H1 (cell line): Measurements from ENCODE around the gene ITPR3. TPM values are rescaled to one million over a fixed set of nuclear protein-coding genes. Genes with fewer than 3 reads are reported as not detected.

ENCODE experiments used
- CTCF ChIA-PET: fragments of 300-600 bp; sonication (Branson Sonifier 250); formaldehyde crosslinking; loops from one replicate; lab custom pipeline; 2021; ENCODE audit not compliant: partially characterized antibody; lab: Charles Lee
- POLR2A ChIA-PET: fragments of 300-600 bp; sonication (Branson Sonifier 250); formaldehyde crosslinking; loops from one replicate; lab custom pipeline; 2021; ENCODE audit warnings: inconsistent platforms; ENCODE audit not compliant: partially characterized antibody; lab: Charles Lee
- DNase-seq, 2 experiments: peaks; one replicate each; pipeline versions ENCODE4 v3.0.0 to v3.0.0-alpha.2; 2010 to 2022; ENCODE audit warnings: low spot score in 2 of 2, low read depth in 1 of 2, mixed read lengths in 1 of 2
- FAIRE-seq: peaks from 2 replicates; lab custom pipeline; 2011; peaks lifted over from hg19 to GRCh38; lab: Jason Lieb, UNC
- H2AFZ ChIP-seq: 2 replicates; pipeline ENCODE4 v1.8.1; 2012; ENCODE audit warnings: low read length, inconsistent platforms
- H2AK5ac ChIP-seq: 2 replicates; pipeline ENCODE4 v1.6.1; 2013; ENCODE audit warnings: low read depth, low read length
- H2BK120ac ChIP-seq: replicated peaks from 2 replicates; pipeline ENCODE3; 2013; ENCODE audit warnings: low read depth, low read length, inconsistent platforms
- H2BK12ac ChIP-seq: 2 replicates; pipeline ENCODE4 v1.6.1; 2013; ENCODE audit warnings: low read depth, low read length
- H2BK15ac ChIP-seq: 2 replicates; pipeline ENCODE4 v1.6.1; 2013; ENCODE audit warnings: low read length
- H2BK20ac ChIP-seq: 2 replicates; pipeline ENCODE4 v1.6.1; 2013; ENCODE audit warnings: low read length
- H2BK5ac ChIP-seq: 2 replicates; pipeline ENCODE4 v1.6.1; 2013; ENCODE audit warnings: low read depth, low read length
- H3K14ac ChIP-seq: 2 replicates; pipeline ENCODE4 v1.6.1; 2013; ENCODE audit warnings: inconsistent platforms; ENCODE audit not compliant: insufficient read length
- H3K18ac ChIP-seq: 2 replicates; pipeline ENCODE4 v1.6.1; 2013; ENCODE audit warnings: low read length; ENCODE audit errors: extremely low read depth
- H3K23ac ChIP-seq: 2 replicates; pipeline ENCODE4 v1.6.1; 2013; ENCODE audit warnings: inconsistent platforms; ENCODE audit not compliant: insufficient read length
- H3K23me2 ChIP-seq: 2 replicates; pipeline ENCODE4 v1.6.1; 2013; ENCODE audit warnings: low read depth, low read length
- H3K27ac ChIP-seq: 2 replicates; pipeline ENCODE4 v1.6.1; 2011; ENCODE audit warnings: low read depth, low read length, inconsistent platforms
- H3K27me3 ChIP-seq, 4 experiments: replicated peaks in 1 of 4; 1 replicate in 1 of 4; 2 replicates in 3 of 4; pipeline versions ENCODE4 v1.6.1 to v1.8.1; 2011 to 2013; ENCODE audit warnings: low read length in 3 of 4, mild to moderate bottlenecking in 3 of 4, inconsistent platforms in 2 of 4, mixed read lengths in 2 of 4, moderate library complexity in 1 of 4; ENCODE audit not compliant: control insufficient read depth in 3 of 4, insufficient read depth in 3 of 4; ENCODE audit errors: extremely low read depth in 1 of 4
- H3K36me3 ChIP-seq, 4 experiments: 2 replicates each; pipeline versions ENCODE4 v1.6.1 to v1.8.1; 2011 to 2013; ENCODE audit warnings: mild to moderate bottlenecking in 4 of 4, low read length in 3 of 4, moderate library complexity in 2 of 4, control low read depth in 1 of 4, inconsistent platforms in 1 of 4; ENCODE audit not compliant: insufficient read depth in 4 of 4, control insufficient read depth in 2 of 4
- H3K4ac ChIP-seq: replicated peaks from 2 replicates; pipeline ENCODE3; 2013; ENCODE audit warnings: low read length, low read depth, mixed read lengths, inconsistent platforms; ENCODE audit not compliant: insufficient read length
- H3K4me1 ChIP-seq, 4 experiments: replicated peaks in 1 of 4; 1 replicate in 1 of 4; 2 replicates in 3 of 4; pipeline versions ENCODE4 v1.6.1 to v1.8.1; 2011 to 2013; ENCODE audit warnings: low read length in 3 of 4, inconsistent platforms in 2 of 4, mixed read lengths in 1 of 4; ENCODE audit not compliant: insufficient read depth in 4 of 4, control insufficient read depth in 3 of 4
- H3K4me2 ChIP-seq, 2 experiments: 2 replicates each; pipeline versions ENCODE4 v1.6.1 to v1.8.1; 2011 to 2013; ENCODE audit warnings: low read depth in 2 of 2, low read length in 2 of 2, control low read depth in 1 of 2, inconsistent platforms in 1 of 2, mild to moderate bottlenecking in 1 of 2; ENCODE audit not compliant: insufficient read depth in 1 of 2
- H3K4me3 ChIP-seq, 4 experiments: fragments of 200-600, 300-600 bp in 1 of 4; sonication (generic), shearing (Covaris generic), sonication (Bioruptor Twin) in 1 of 4; 2 replicates each; pipeline versions ENCODE4 v1.5.1 to v1.8.1; 2011 to 2016; ENCODE audit warnings: low read length in 4 of 4, low read depth in 3 of 4, control low read depth in 2 of 4, inconsistent platforms in 2 of 4, mild to moderate bottlenecking in 2 of 4, mixed read lengths in 1 of 4, moderate library complexity in 1 of 4; ENCODE audit not compliant: insufficient read depth in 2 of 4; ENCODE audit errors: extremely low read depth in 1 of 4
- H3K56ac ChIP-seq: replicated peaks from 2 replicates; pipeline ENCODE3; 2013; ENCODE audit warnings: low read depth, mild to moderate bottlenecking, mixed read lengths, low read length, inconsistent platforms; ENCODE audit not compliant: insufficient read length
- H3K79me1 ChIP-seq: 2 replicates; pipeline ENCODE4 v1.6.1; 2013; ENCODE audit warnings: low read depth, low read length, control low read depth
- H3K79me2 ChIP-seq, 2 experiments: 2 replicates each; pipeline versions ENCODE4 v1.6.1 to v1.8.1; 2012 to 2013; ENCODE audit warnings: low read length in 2 of 2, mild to moderate bottlenecking in 2 of 2, inconsistent platforms in 1 of 2; ENCODE audit not compliant: insufficient read depth in 2 of 2, control insufficient read depth in 1 of 2
- H3K9ac ChIP-seq, 4 experiments: replicated peaks in 1 of 4; 1 replicate in 1 of 4; 2 replicates in 3 of 4; pipeline versions ENCODE4 v1.6.1 to v1.8.1; 2011 to 2013; ENCODE audit warnings: low read depth in 3 of 4, low read length in 3 of 4, control low read depth in 2 of 4, mild to moderate bottlenecking in 2 of 4, moderate library complexity in 2 of 4, inconsistent platforms in 1 of 4; ENCODE audit errors: extremely low read depth in 1 of 4
- H3K9me3 ChIP-seq, 2 experiments: 2 replicates each; pipeline versions ENCODE4 v1.6.1 to v1.8.1; 2012 to 2013; ENCODE audit warnings: mild to moderate bottlenecking in 2 of 2, moderate library complexity in 2 of 2, control low read depth in 1 of 2, inconsistent platforms in 1 of 2, low read depth in 1 of 2, low read length in 1 of 2, mixed read lengths in 1 of 2; ENCODE audit not compliant: insufficient read depth in 2 of 2
- H4K20me1 ChIP-seq, 2 experiments: replicated peaks in 1 of 2; 2 replicates each; pipeline versions ENCODE3 to v1.8.1; 2011 to 2013; ENCODE audit warnings: inconsistent platforms in 2 of 2, low read length in 2 of 2, mild to moderate bottlenecking in 1 of 2; ENCODE audit not compliant: insufficient read depth in 2 of 2, control insufficient read depth in 1 of 2
- H4K5ac ChIP-seq: 2 replicates; pipeline ENCODE4 v1.6.1; 2013; ENCODE audit warnings: low read length, low read depth, mixed read lengths, inconsistent platforms; ENCODE audit not compliant: insufficient read length
- H4K8ac ChIP-seq: 2 replicates; pipeline ENCODE4 v1.8.0; 2013; ENCODE audit warnings: mild to moderate bottlenecking, moderate library complexity, low read length, inconsistent platforms; ENCODE audit not compliant: insufficient read depth; ENCODE audit errors: extremely low read depth
- H4K91ac ChIP-seq: replicated peaks from 2 replicates; pipeline ENCODE3; 2013; ENCODE audit warnings: low read length, mixed read lengths, inconsistent platforms; ENCODE audit not compliant: insufficient read length
- BCL11A ChIP-seq, 2 experiments: IDR thresholded peaks; one replicate each; pipeline ENCODE4 v1.6.1; 2011; ENCODE audit warnings: low read depth in 2 of 2, low read length in 2 of 2, mild to moderate bottlenecking in 2 of 2
- BRCA1 ChIP-seq: IDR thresholded peaks from 2 replicates; pipeline ENCODE4 v1.6.1; 2012; ENCODE audit warnings: low read depth, low read length, improper control_type of control experiment
- CHD1 ChIP-seq: IDR thresholded peaks from 2 replicates; pipeline ENCODE4 v1.6.1; 2012; ENCODE audit warnings: low read depth, low read length, improper control_type of control experiment
- EGR1 ChIP-seq: IDR thresholded peaks from 2 replicates; pipeline ENCODE4 v1.6.1; 2011; ENCODE audit warnings: low read depth, low read length, borderline replicate concordance
- EZH2 ChIP-seq: fragments of 200-600 bp; sonication (generic); IDR thresholded peaks from 2 replicates; pipeline ENCODE4 v1.7.1; 2012; ENCODE audit warnings: low read depth, mild to moderate bottlenecking, moderate library complexity, low read length, inconsistent platforms; ENCODE audit not compliant: severe bottlenecking
- HDAC6 ChIP-seq: IDR thresholded peaks from one replicate; pipeline ENCODE4 v1.7.1; 2012; ENCODE audit warnings: low read depth, mild to moderate bottlenecking, inconsistent platforms, low read length, moderate library complexity
- JUND ChIP-seq: IDR thresholded peaks from 2 replicates; pipeline ENCODE4 v1.6.1; 2011; ENCODE audit warnings: mild to moderate bottlenecking, improper control_type of control experiment, low read length
- NANOG ChIP-seq: IDR thresholded peaks from 2 replicates; pipeline ENCODE4 v1.6.1; 2011; ENCODE audit warnings: low read length, low read depth, mild to moderate bottlenecking, inconsistent platforms; ENCODE audit not compliant: insufficient read depth, poor library complexity, severe bottlenecking
- POLR2A ChIP-seq, 2 experiments: IDR thresholded peaks; 1 replicate in 1 of 2; 2 replicates in 1 of 2; pipeline ENCODE4 v1.6.1; 2011; ENCODE audit warnings: low read depth in 2 of 2, low read length in 2 of 2, mild to moderate bottlenecking in 2 of 2; ENCODE audit errors: control extremely low read depth in 1 of 2
- RXRA ChIP-seq: IDR thresholded peaks from 2 replicates; pipeline ENCODE4 v1.6.1; 2011; ENCODE audit warnings: low read depth, mild to moderate bottlenecking, low read length, moderate library complexity; ENCODE audit not compliant: insufficient read depth
- SIRT6 ChIP-seq: IDR thresholded peaks from one replicate; pipeline ENCODE4 v1.7.1; 2012; ENCODE audit warnings: low read length, inconsistent platforms
- SIX5 ChIP-seq: IDR thresholded peaks from 2 replicates; pipeline ENCODE4 v1.6.1; 2011; ENCODE audit warnings: mild to moderate bottlenecking, low read depth, low read length
- SP4 ChIP-seq: IDR thresholded peaks from 2 replicates; pipeline ENCODE4 v1.6.1; 2012; ENCODE audit warnings: low read length, inconsistent platforms
- SRF ChIP-seq: IDR thresholded peaks from 2 replicates; pipeline ENCODE4 v1.6.1; 2011; ENCODE audit warnings: mild to moderate bottlenecking, low read depth, low read length, moderate library complexity
- TEAD4 ChIP-seq: IDR thresholded peaks from 2 replicates; pipeline ENCODE4 v1.6.1; 2012; ENCODE audit warnings: low read depth, low read length, inconsistent platforms, mixed read lengths
- WGBS, 2 experiments: shearing (Covaris generic) in 1 of 2; methylation state at CpG; one replicate each; pipeline versions ENCODE4 v1.1.6 to v1.1.7; 2013 to 2015; ENCODE audit warnings: low lambda C conversion rate in 2 of 2, mixed read lengths in 2 of 2, inconsistent platforms in 1 of 2, low coverage in 1 of 2, missing lambda C conversion rate in 1 of 2; ENCODE audit not compliant: insufficient replicate concordance in 2 of 2, insufficient coverage in 1 of 2, insufficient read length in 1 of 2; ENCODE audit errors: extremely low coverage in 1 of 2, missing lambda C conversion rate in 1 of 2; 5-methylcytosine and 5-hydroxymethylcytosine counted together
- polyA plus RNA-seq, 7 experiments: library from polyadenylated mRNA; depleted of rRNA in 3 of 7; stranded (reverse) in 5 of 7; unstranded in 2 of 7; fragments of >200 nt in 5 of 7; fragments of 200-250 nt in 2 of 7; gene quantifications; 1 replicate in 5 of 7; 2 replicates in 1 of 7; 4 replicates in 1 of 7; pipeline versions ENCODE4 v1.2.1 to v1.2.3, GENCODE V29; 2011 to 2013; ENCODE audit warnings: missing spikeins in 2 of 7, mixed read lengths in 2 of 7
- total RNA-seq: library from RNA; stranded (reverse); fragmentation: NEBNext Ultra II Directional; extraction: Animal tissue kit (Norgen Biotek cat#: 25700); gene quantifications from 2 replicates; pipeline ENCODE4 v1.2.1, GENCODE V29; 2021
- TF ChIP-seq, protein P1 (sequence below): IDR thresholded peaks from 2 replicates; pipeline ENCODE4 v1.6.1; 2012; ENCODE audit warnings: inconsistent platforms

The ITPR3 gene
- total and polyA plus RNA-seq, 2 of the 8 experiments (the other 6 are each of a cell fraction or from before 2014, with no cell fraction given): 29.1 to 45.7 TPM

DNA sequence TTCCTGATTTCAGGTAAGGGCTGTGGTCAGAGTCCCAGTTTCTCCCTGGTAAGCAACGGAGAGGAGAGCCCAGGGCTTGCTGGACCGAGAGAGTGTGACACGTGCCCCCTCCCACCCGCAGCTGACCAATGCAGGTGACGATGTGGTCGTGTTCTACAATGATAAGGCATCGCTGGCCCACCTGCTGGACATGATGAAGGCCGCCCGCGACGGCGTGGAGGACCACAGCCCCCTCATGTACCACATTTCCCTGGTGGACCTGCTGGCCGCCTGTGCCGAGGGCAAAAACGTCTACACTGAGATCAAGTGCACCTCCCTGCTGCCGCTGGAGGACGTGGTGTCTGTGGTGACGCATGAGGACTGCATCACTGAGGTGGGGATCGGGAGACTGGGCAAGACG lies 58.6 kb downstream of the ITPR3 start:
- no peaks in the 10 kb centered on the region for H3K9me3 ChIP-seq
- H3K79me1 ChIP-seq: no peaks in the 10 kb centered on the region
- no peak overlapping the region for H3K27ac ChIP-seq
- no peak overlapping the region for H3K4ac ChIP-seq
- H4K20me1 ChIP-seq: peaks cover 0 to 15% of the 10 kb centered on the region in 2 experiments
- ChIA-PET CTCF (interaction anchor here (1.1 kb wide), 1 partner anchor 21 kb away, joined by 3 read pairs; no protein-coding TSS in a partner anchor), POLR2A (interaction anchor here (0.8 to 1.5 kb wide), 2 partner anchors 12 to 18 kb away, joined by 3 to 4 read pairs; no protein-coding TSS in a partner anchor)
- no peak overlapping the region for H2BK5ac ChIP-seq
- no peaks in the 10 kb centered on the region for H3K27me3 ChIP-seq
- H2AK5ac ChIP-seq: no peak overlapping the region
- no peaks in the 10 kb centered on the region for H3K79me2 ChIP-seq
- no peak overlapping the region for H4K91ac ChIP-seq
- H4K5ac ChIP-seq: no peak overlapping the region
- H2BK20ac ChIP-seq: no peak overlapping the region
- H3K14ac ChIP-seq: no peak overlapping the region
- no peaks in the 10 kb centered on the region for H3K4me1 ChIP-seq
- no peak overlapping the region for H2BK15ac ChIP-seq
- H4K8ac ChIP-seq: no peak overlapping the region
- no peak overlapping the region for H2BK12ac ChIP-seq
- H3K4me3 ChIP-seq: no peak overlapping the region
- no peak overlapping the region for H3K18ac ChIP-seq
- no peak overlapping the region for H3K4me2 ChIP-seq
- DNase-seq: no peak
- H3K56ac ChIP-seq: no peak overlapping the region
- H3K9ac ChIP-seq: no peak overlapping the region
- no peak overlapping the region for H2AFZ ChIP-seq
- no peak overlapping the region for H2BK120ac ChIP-seq
- WGBS, 2 experiments: 95% methylated on average over 18 of the region's 20 CpGs; no CpG with 5 or more reads in 1 of the 2 experiments
- no peaks in the 10 kb centered on the region for H3K23me2 ChIP-seq
- no peak overlapping the region for H3K23ac ChIP-seq
- H3K36me3 ChIP-seq: peaks cover 10 to 36% (median 31%) of the 10 kb centered on the region in 4 experiments; a peak in 7 of 8 replicates
- no peak for FAIRE-seq
- TF ChIP-seq CHD1 (no peak), JUND (no peak), BRCA1 (no peak), SIRT6 (no peak), NANOG (no peak), SP4 (no peak), POLR2A (IDR thresholded peaks at IDR 0.05; ENCODE audit: control extremely low read depth in 1 of 2, low read depth in 2 of 2, low read length in 2 of 2) (no peak), HDAC6 (no peak), TEAD4 (no peak), SRF (no peak), RXRA (no peak), BCL11A (IDR thresholded peaks at IDR 0.05; ENCODE audit: low read depth in 2 of 2, low read length in 2 of 2) (no peak), EGR1 (no peak), EZH2 (no peak), SIX5 (no peak)
- TF ChIP-seq, protein P1, sequence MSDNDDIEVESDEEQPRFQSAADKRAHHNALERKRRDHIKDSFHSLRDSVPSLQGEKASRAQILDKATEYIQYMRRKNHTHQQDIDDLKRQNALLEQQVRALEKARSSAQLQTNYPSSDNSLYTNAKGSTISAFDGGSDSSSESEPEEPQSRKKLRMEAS: no peak
